ENCODE data around the gene RASSF5. TPM values are rescaled to one million over a fixed set of nuclear protein-coding genes. Genes with fewer than 3 reads are reported as not detected.

Gene RASSF5
- total RNA-seq, 4 donors from 2014 or later = 4.6 to 14.0 (median 7.8) TPM

- in situ Hi-C loops (cut with MboI; ENCODE audit: low pct_ligation_motif_present in 1 of 4, low pct_unique_long_range_greater_than_20kb in 1 of 4, low sequenced_read_pairs in 3 of 4) = loop anchor here in 1 of 4 donors (5.0 kb wide), 1 partner anchor 41 kb away; no protein-coding TSS in a partner anchor
These were observed 34.0 kb downstream of the RASSF5 start for GRCh38 chr1:206541236-206541833.

GRCh38 chr1:206544562-206545257 is 37.4 kb downstream of the RASSF5 start:
- TF ChIP-seq POLR2A (IDR thresholded peaks at IDR 0.05) (no peak), CTCF (IDR thresholded peaks at IDR 0.05) (peak; percentile 72 to 88 (median 86)), POLR2AphosphoS5 (IDR thresholded peaks at IDR 0.05) (no peak)
- Histone ChIP-seq H3K27ac (no peak overlapping the region), H3K36me3 (no peaks in the 10 kb centered on the region), H3K27me3 (no peaks in the 10 kb centered on the region), H3K4me3 (no peak overlapping the region), H3K9me3 (no peaks in the 10 kb centered on the region), H3K4me1 (peaks cover 4 to 11% (median 10%) of the 10 kb centered on the region in 4 donors)
- in situ Hi-C loops (cut with MboI; ENCODE audit: low pct_ligation_motif_present in 1 of 4, low pct_unique_long_range_greater_than_20kb in 1 of 4, low sequenced_read_pairs in 3 of 4) = loop anchor here in 2 of 4 donors (5.0 kb wide), 1 partner anchor 38 kb away; no protein-coding TSS in a partner anchor
- DNase-seq = peak; percentile 82
- intact Hi-C loops (cut with DNase I; ENCODE audit: low total_unique reads) = no loop called here
- WGBS, 2 donors (ENCODE audit: low coverage in 1 of 2) = 13% methylated on average over 9 of the region's 9 CpGs; no CpG with 5 or more reads in 1 of the 2 donors

More at GRCh38 chr1:206541236-206541833, 34.0 kb downstream of the RASSF5 start:
- no peak for DNase-seq
- intact Hi-C loops (cut with DNase I; ENCODE audit: low total_unique reads) = no loop called here
- Histone ChIP-seq H3K4me3 (no peak overlapping the region), H3K27ac (no peak overlapping the region), H3K27me3 (no peaks in the 10 kb centered on the region), H3K9me3 (no peaks in the 10 kb centered on the region), H3K36me3 (no peaks in the 10 kb centered on the region), H3K4me1 (peaks cover 4 to 14% (median 12%) of the 10 kb centered on the region in 4 donors)
- WGBS, 2 donors (ENCODE audit: low coverage in 1 of 2) = 94 to 95% methylated on average over 2 to 7 of the region's 7 CpGs
- no peak for TF ChIP-seq POLR2AphosphoS5 (IDR thresholded peaks at IDR 0.05)
- TF ChIP-seq EP300 (IDR thresholded peaks at IDR 0.05; ENCODE audit: low read depth) = no peak
- no peak for TF ChIP-seq POLR2A (IDR thresholded peaks at IDR 0.05)
- no peak for TF ChIP-seq CTCF (IDR thresholded peaks at IDR 0.05)

GRCh38 chr1:206545351-206545750 is 38.0 kb downstream of the RASSF5 start:
- Histone ChIP-seq H3K27me3 (no peaks in the 10 kb centered on the region), H3K4me3 (no peak overlapping the region), H3K4me1 (peaks cover under 1 to 5% (median 3%) of the 10 kb centered on the region in 4 donors), H3K9me3 (no peaks in the 10 kb centered on the region), H3K36me3 (no peaks in the 10 kb centered on the region), H3K27ac (no peak overlapping the region)
- no peak for DNase-seq
- WGBS, 2 donors (ENCODE audit: low coverage in 1 of 2) = 100% methylated on average over 1 of the region's 1 CpG; no CpG with 5 or more reads in 1 of the 2 donors
- TF ChIP-seq POLR2A (IDR thresholded peaks at IDR 0.05) (no peak), POLR2AphosphoS5 (IDR thresholded peaks at IDR 0.05) (no peak), EP300 (IDR thresholded peaks at IDR 0.05; ENCODE audit: low read depth) (no peak), CTCF (IDR thresholded peaks at IDR 0.05) (no peak)
- in situ Hi-C loops (cut with MboI; ENCODE audit: low pct_ligation_motif_present in 1 of 4, low pct_unique_long_range_greater_than_20kb in 1 of 4, low sequenced_read_pairs in 3 of 4) = loop anchor here in 1 of 4 donors (5.0 kb wide), 1 partner anchor 37 kb away; no protein-coding TSS in a partner anchor
- intact Hi-C loops (cut with DNase I; ENCODE audit: low total_unique reads) = no loop called here

GRCh38 chr1:206547104-206547503 is 39.8 kb downstream of the RASSF5 start:
- in situ Hi-C loops (cut with MboI; ENCODE audit: low pct_ligation_motif_present in 1 of 4, low pct_unique_long_range_greater_than_20kb in 1 of 4, low sequenced_read_pairs in 3 of 4) (loop anchor here in 1 of 4 donors (5.0 kb wide), 1 partner anchor 35 kb away; no protein-coding TSS in a partner anchor), intact Hi-C loops (cut with DNase I; ENCODE audit: low total_unique reads) (no loop called here)
- Histone ChIP-seq H3K27me3 (no peaks in the 10 kb centered on the region), H3K4me1 (no peaks in the 10 kb centered on the region), H3K4me3 (no peak overlapping the region), H3K9me3 (no peaks in the 10 kb centered on the region), H3K27ac (no peak overlapping the region), H3K36me3 (no peaks in the 10 kb centered on the region)
- no peak for TF ChIP-seq POLR2A (IDR thresholded peaks at IDR 0.05)
- no peak for TF ChIP-seq CTCF (IDR thresholded peaks at IDR 0.05)
- no peak for TF ChIP-seq POLR2AphosphoS5 (IDR thresholded peaks at IDR 0.05)
- no peak for TF ChIP-seq EP300 (IDR thresholded peaks at IDR 0.05; ENCODE audit: low read depth)
- 81 to 90% methylated on average over 2 to 7 of the region's 7 CpGs for WGBS, 2 donors (ENCODE audit: low coverage in 1 of 2)
- no peak for DNase-seq

Data from transverse colon (tissue), 4 donors.